ENCODE measurements around the gene ITGAX. TPM values are rescaled to one million over a fixed set of nuclear protein-coding genes. Genes with fewer than 3 reads are reported as not detected.

ITGAX gene
- total RNA-seq, 2 experiments from 2014 or later: not detected

- intact Hi-C loops (cut with micrococcal nuclease; ENCODE audit: unreplicated experiment): no loop called here
- H3K79me2 ChIP-seq (ENCODE audit: insufficient read depth, low read depth, low read length): no peaks in the 10 kb centered on the region
- no peaks in the 10 kb centered on the region for H3K36me3 ChIP-seq (ENCODE audit: insufficient read depth, low read length)
- no peak overlapping the region for H3K4me2 ChIP-seq (ENCODE audit: low read length)
- no peak overlapping the region for H3K4me3 ChIP-seq (ENCODE audit: low read depth, low read length, poor library complexity, severe bottlenecking)
- no peaks in the 10 kb centered on the region for H3K9me2 ChIP-seq (ENCODE audit: insufficient read depth, low read length)
- no TSS peak for BruUV-seq (replicated peaks)
- ChIA-PET CTCF (ENCODE audit: unreplicated experiment) (no interaction called here), POLR2A (interaction anchor here (0.6 kb wide), 1 partner anchor 396 kb away, joined by 4 read pairs; no protein-coding TSS in a partner anchor)
- no peaks in the 10 kb centered on the region for H3K4me1 ChIP-seq (ENCODE audit: insufficient read depth, low read length, poor library complexity, severe bottlenecking)
- no peak for DNase-seq (ENCODE audit: low spot score)
- no peaks in the 10 kb centered on the region; the same call in 1 of the 2 replicates for H3K9me3 ChIP-seq (ENCODE audit: low read length)
- no peak overlapping the region for H2AFZ ChIP-seq (ENCODE audit: low read length)
- TF ChIP-seq CTCF (conservative IDR thresholded peaks at IDR 0.05; ENCODE audit: low read length) (no peak), EZH2phosphoT487 (IDR thresholded peaks at IDR 0.05; ENCODE audit: borderline replicate concordance, low read depth, low read length) (no peak)
- H3K27ac ChIP-seq (ENCODE audit: low read depth, low read length, poor library complexity, severe bottlenecking): no peak overlapping the region
- H4K20me1 ChIP-seq (ENCODE audit: insufficient read depth, low read length): no peaks in the 10 kb centered on the region
Measured at GRCh38 chr16:31327646-31328225, 27.2 kb upstream of the ITGAX start.

- no peak overlapping the region for H2AFZ ChIP-seq (ENCODE audit: low read length)
- no TSS peak for BruUV-seq (replicated peaks)
Measured at GRCh38 chr16:31328322-31329052, 26.5 kb upstream of the ITGAX start.

More at GRCh38 chr16:31328322-31329052, 26.5 kb upstream of the ITGAX start:
- POLR2A ChIA-PET: no interaction called here
- no peaks in the 10 kb centered on the region for H4K20me1 ChIP-seq (ENCODE audit: insufficient read depth, low read length)
- H3K4me2 ChIP-seq (ENCODE audit: low read length): no peak overlapping the region
- H3K4me3 ChIP-seq (ENCODE audit: low read depth, low read length, poor library complexity, severe bottlenecking): no peak overlapping the region
- CTCF ChIA-PET (ENCODE audit: unreplicated experiment): no interaction called here
- H3K9me2 ChIP-seq (ENCODE audit: insufficient read depth, low read length): no peaks in the 10 kb centered on the region
- intact Hi-C loops (cut with micrococcal nuclease; ENCODE audit: unreplicated experiment): no loop called here
- H3K36me3 ChIP-seq (ENCODE audit: insufficient read depth, low read length): no peaks in the 10 kb centered on the region
- H3K27ac ChIP-seq (ENCODE audit: low read depth, low read length, poor library complexity, severe bottlenecking): no peak overlapping the region
- TF ChIP-seq EZH2phosphoT487 (IDR thresholded peaks at IDR 0.05; ENCODE audit: borderline replicate concordance, low read depth, low read length) (no peak), CTCF (conservative IDR thresholded peaks at IDR 0.05; ENCODE audit: low read length) (no peak)
- H3K79me2 ChIP-seq (ENCODE audit: insufficient read depth, low read depth, low read length): no peaks in the 10 kb centered on the region
- H3K9me3 ChIP-seq (ENCODE audit: low read length): no peaks in the 10 kb centered on the region
- no peak for DNase-seq (ENCODE audit: low spot score)
- no peaks in the 10 kb centered on the region for H3K4me1 ChIP-seq (ENCODE audit: insufficient read depth, low read length, poor library complexity, severe bottlenecking)
